GM12875 (cell line): ENCODE measurements around the gene AMER2.

Experiments used
- H3K4me3 ChIP-seq: one replicate; pipeline ENCODE4 v1.5.1; 2011; ENCODE audit warnings: low read depth, low read length, control low read depth
- TF ChIP-seq, protein P1 (sequence below): IDR thresholded peaks from 2 replicates; pipeline ENCODE4 v1.5.1; 2011; ENCODE audit warnings: low read depth, mild to moderate bottlenecking, control low read depth, inconsistent platforms, low read length, moderate library complexity, borderline replicate concordance; ENCODE audit not compliant: insufficient read depth

AMER2 gene

DNA sequence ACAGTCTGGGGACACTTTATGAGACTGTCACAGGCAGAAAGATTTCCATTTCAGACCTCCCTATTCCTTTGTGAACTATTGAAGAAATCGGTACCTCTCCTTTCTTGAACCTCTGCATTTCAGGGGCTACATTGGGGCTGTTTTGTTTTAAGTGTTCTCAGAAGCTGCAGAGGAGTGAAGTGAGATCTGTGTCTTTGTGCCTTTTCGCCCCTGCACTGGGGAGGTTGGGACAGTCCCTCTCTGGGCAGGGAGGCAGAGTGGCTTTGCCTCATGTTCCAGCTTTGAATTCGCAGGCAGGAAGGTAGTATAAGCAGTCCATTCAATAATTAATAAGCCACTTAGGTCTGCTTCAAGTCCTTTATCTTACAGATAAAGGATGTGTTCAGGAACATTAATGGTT is 9.5 kb upstream of the AMER2 start:
- TF ChIP-seq, protein P1, sequence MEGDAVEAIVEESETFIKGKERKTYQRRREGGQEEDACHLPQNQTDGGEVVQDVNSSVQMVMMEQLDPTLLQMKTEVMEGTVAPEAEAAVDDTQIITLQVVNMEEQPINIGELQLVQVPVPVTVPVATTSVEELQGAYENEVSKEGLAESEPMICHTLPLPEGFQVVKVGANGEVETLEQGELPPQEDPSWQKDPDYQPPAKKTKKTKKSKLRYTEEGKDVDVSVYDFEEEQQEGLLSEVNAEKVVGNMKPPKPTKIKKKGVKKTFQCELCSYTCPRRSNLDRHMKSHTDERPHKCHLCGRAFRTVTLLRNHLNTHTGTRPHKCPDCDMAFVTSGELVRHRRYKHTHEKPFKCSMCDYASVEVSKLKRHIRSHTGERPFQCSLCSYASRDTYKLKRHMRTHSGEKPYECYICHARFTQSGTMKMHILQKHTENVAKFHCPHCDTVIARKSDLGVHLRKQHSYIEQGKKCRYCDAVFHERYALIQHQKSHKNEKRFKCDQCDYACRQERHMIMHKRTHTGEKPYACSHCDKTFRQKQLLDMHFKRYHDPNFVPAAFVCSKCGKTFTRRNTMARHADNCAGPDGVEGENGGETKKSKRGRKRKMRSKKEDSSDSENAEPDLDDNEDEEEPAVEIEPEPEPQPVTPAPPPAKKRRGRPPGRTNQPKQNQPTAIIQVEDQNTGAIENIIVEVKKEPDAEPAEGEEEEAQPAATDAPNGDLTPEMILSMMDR: no peak
- H3K4me3 ChIP-seq: peak overlapping the region; percentile 16

DNA sequence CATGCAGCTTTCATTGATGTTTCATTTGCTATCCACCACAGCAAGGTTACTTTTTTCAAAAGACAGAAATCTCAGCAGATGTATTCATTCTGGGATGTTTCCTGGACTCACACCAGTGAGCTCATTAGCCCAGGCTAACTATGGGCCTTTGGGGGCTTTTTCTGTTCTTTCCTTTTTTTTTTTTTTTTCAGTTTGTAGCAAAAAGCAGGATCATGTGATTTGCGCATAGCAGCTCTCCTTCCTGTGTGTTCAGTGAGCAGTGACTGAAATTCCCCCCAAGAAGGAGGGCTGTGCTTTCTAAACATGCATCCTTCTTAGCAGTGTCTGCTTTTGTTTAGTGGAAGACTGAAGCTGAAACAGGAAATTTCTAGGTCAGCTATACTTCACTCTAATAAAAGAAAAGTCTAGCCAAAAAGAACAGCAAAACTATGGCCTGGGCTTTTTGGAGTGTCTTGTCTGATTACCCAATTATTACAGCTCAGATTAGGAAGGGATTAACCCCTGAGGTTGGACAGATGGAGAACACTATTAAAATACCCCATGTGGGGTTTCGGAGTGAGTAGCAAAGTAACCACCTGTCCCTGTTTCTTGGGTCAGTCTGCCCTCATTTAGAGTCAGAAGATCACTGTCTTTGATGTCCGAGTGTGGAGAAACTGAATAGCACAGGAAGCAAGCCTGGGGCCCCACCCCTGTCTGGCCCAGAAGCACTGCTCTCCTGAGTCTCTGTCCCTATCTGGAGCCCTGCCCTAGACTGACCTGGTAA is 8.9 kb upstream of the AMER2 start:
- TF ChIP-seq, protein P1: no peak
- peak overlapping the region; percentile 2 for H3K4me3 ChIP-seq

- TF ChIP-seq, protein P1: no peak
- no peak overlapping the region for H3K4me3 ChIP-seq
Measured at GRCh38 chr13:25179832-25180774, 8.0 kb upstream of the AMER2 start.

DNA sequence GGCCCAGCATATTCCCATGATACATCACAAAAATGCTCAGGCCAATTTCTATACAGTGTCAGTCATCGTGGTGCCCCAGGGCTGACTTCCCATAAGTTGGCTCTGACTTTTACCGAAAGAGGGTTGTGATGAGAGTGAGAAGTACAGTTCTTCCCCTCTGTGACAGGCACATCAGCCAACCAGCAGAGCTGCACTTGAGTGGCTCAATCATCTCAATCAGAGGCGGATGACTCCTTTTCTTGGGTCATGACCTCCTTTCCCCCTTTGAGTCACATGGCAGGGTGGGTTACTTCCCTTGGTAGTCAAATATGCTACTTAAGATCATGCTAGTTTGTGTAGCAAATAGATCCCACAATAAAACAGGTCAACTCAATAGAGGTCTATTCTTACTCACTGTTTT is 6.9 kb upstream of the AMER2 start:
- TF ChIP-seq, protein P1: no peak
- H3K4me3 ChIP-seq: no peak overlapping the region

DNA sequence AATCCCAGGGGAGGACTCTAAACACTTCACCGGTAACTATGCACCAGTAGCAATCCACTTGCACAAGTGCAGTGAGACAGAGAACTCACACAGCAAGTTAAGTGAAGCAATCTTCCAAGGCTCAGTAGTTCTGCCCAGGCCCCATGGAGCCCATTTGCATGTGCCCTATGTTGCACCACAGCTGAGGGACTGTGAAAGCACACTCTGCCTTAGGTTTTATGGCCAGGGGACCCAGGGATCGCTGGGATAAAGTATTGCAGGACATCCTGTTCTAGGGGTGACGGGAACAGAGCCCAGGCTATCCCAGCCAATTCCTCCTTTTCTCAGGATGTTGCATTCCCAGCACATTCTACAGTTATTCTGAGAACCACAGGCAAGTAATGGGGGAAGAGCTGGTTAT is 6.0 kb upstream of the AMER2 start:
- TF ChIP-seq, protein P1: no peak
- H3K4me3 ChIP-seq: no peak overlapping the region

- TF ChIP-seq, protein P1: no peak
- no peak overlapping the region for H3K4me3 ChIP-seq
Measured at GRCh38 chr13:25177636-25178035, 5.5 kb upstream of the AMER2 start.
